Measurements from ENCODE around the gene CHRM2. TPM values are rescaled to one million over a fixed set of nuclear protein-coding genes. Genes with fewer than 3 reads are reported as not detected.

Gene CHRM2
- total RNA-seq, 1 experiment from 2014 or later, result not detected

- Histone ChIP-seq H2BK15ac (ENCODE audit: low read depth, low read length) (no peak overlapping the region), H3K9ac (ENCODE audit: extremely low read depth, insufficient read length, low read length) (no peak overlapping the region), H2AK5ac (ENCODE audit: insufficient read length, low read length) (no peak overlapping the region), H3K79me2 (ENCODE audit: insufficient read depth, low read length) (no peaks in the 10 kb centered on the region), H3K14ac (ENCODE audit: insufficient read depth, low read length) (no peak overlapping the region), H3K56ac (ENCODE audit: insufficient read length, low read depth, low read length) (no peak overlapping the region), H3K27me3 (ENCODE audit: insufficient read depth, low read length) (no peaks in the 10 kb centered on the region), H3K23me2 (ENCODE audit: insufficient read length, low read depth, low read length, poor library complexity, severe bottlenecking) (no peaks in the 10 kb centered on the region), H4K8ac (replicated peaks; ENCODE audit: insufficient read length, low read depth, low read length) (no peak overlapping the region), H4K20me1 (ENCODE audit: control insufficient read depth, insufficient read depth, insufficient read length) (no peaks in the 10 kb centered on the region), H3T11ph (ENCODE audit: low read length) (no peak overlapping the region), H2BK12ac (ENCODE audit: insufficient read length, low read depth, low read length) (no peak overlapping the region), H3K9me3 (ENCODE audit: control insufficient read depth, low read depth, low read length) (no peaks in the 10 kb centered on the region), H2BK20ac (ENCODE audit: low read depth, low read length, poor library complexity, severe bottlenecking) (no peak overlapping the region), H2AFZ (ENCODE audit: low read length) (no peak overlapping the region), H2BK120ac (ENCODE audit: low read depth, low read length, poor library complexity, severe bottlenecking) (no peak overlapping the region), H4K5ac (ENCODE audit: insufficient read length, low read depth, low read length) (no peak overlapping the region), H2BK5ac (ENCODE audit: insufficient read length, low read length) (no peak overlapping the region), H4K91ac (ENCODE audit: insufficient read length, low read depth, low read length) (no peak overlapping the region), H3K79me1 (ENCODE audit: insufficient read depth, low read depth, low read length, poor library complexity, severe bottlenecking) (no peaks in the 10 kb centered on the region), H3K4me1 (ENCODE audit: insufficient read depth, low read length) (no peaks in the 10 kb centered on the region; the same call in 1 of the 2 replicates), H3K18ac (ENCODE audit: insufficient read length, low read depth, low read length) (no peak overlapping the region), H3K23ac (ENCODE audit: insufficient read length, low read depth, low read length) (no peak overlapping the region), H3K4me2 (ENCODE audit: insufficient read depth, insufficient read length, low read length) (no peak overlapping the region), H3K4ac (ENCODE audit: low read depth, low read length) (no peak overlapping the region), H3K27ac (ENCODE audit: insufficient read length, low read depth, low read length) (no peak overlapping the region)
- DNase-seq, result no peak
- Mint-ChIP-seq H3K27ac (no peak overlapping the region), H3K27me3 (ENCODE audit: low read depth) (peaks cover 14% of the 10 kb centered on the region), H3K4me1 (peaks cover 36 to 50% of the 10 kb centered on the region in 2 experiments), H3K4me3 (no peak overlapping the region), H3K9me3 (no peaks in the 10 kb centered on the region; a peak in 1 of 5 replicates), H3K36me3 (ENCODE audit: insufficient read depth in 1 of 3, low read depth in 3 of 3) (no peaks in the 10 kb centered on the region)
- TF ChIP-seq, protein P1, sequence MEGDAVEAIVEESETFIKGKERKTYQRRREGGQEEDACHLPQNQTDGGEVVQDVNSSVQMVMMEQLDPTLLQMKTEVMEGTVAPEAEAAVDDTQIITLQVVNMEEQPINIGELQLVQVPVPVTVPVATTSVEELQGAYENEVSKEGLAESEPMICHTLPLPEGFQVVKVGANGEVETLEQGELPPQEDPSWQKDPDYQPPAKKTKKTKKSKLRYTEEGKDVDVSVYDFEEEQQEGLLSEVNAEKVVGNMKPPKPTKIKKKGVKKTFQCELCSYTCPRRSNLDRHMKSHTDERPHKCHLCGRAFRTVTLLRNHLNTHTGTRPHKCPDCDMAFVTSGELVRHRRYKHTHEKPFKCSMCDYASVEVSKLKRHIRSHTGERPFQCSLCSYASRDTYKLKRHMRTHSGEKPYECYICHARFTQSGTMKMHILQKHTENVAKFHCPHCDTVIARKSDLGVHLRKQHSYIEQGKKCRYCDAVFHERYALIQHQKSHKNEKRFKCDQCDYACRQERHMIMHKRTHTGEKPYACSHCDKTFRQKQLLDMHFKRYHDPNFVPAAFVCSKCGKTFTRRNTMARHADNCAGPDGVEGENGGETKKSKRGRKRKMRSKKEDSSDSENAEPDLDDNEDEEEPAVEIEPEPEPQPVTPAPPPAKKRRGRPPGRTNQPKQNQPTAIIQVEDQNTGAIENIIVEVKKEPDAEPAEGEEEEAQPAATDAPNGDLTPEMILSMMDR (conservative IDR thresholded peaks at IDR 0.05), result no peak
- WGBS (ENCODE audit: extremely low coverage, insufficient read length, low lambda C conversion rate), result no CpG with 5 or more reads among the region's 2 CpGs
Observed at GRCh38 chr7:136877990-136878389, 9.5 kb downstream of the CHRM2 start.
